ENCODE data around the gene PPIL1. TPM values are rescaled to one million over a fixed set of nuclear protein-coding genes. Genes with fewer than 3 reads are reported as not detected.
A peak's percentile ranks its signal among the peaks of the same experiment; 100 is the strongest.

The PPIL1 gene
- polyA plus RNA-seq, 1 donor (not counting 4 experiments of a cell fraction or from before 2014, with no cell fraction given): 45.5 TPM

DNA sequence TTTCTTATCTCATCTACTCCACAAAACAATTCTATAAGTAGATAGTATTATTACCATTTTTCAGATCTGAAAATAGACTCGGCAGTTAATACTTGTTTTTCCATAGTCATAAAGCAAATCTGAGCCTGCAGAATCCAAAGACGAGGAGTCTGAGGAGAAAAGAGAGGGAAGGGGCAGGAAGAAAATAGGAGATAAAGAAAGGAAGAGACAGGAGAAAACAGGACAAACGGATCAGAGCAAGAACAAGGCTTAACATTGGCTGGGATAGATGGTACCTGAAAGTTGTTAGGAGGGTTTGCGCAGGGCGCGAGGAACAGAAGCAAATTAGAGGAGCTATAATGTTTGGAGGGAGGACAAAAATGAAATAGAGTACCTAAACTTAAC, 639 bp upstream of the PPIL1 start:
- peak overlapping the region; percentile 97 for H3K9ac ChIP-seq (ENCODE audit: control insufficient read depth, extremely low read depth, insufficient read depth, low read length)
- FAIRE-seq: no peak
- H3K9me3 ChIP-seq (ENCODE audit: control insufficient read depth, low read depth, low read length): no peaks in the 10 kb centered on the region
- H3K36me3 ChIP-seq (ENCODE audit: control insufficient read depth in 2 of 2, extremely low read depth in 1 of 2, insufficient read depth in 2 of 2, low read length in 2 of 2): peaks cover under 1 to 6% of the 10 kb centered on the region in 2 experiments
- peak overlapping the region; percentile 73 to 95 (median 93) for H3K4me3 ChIP-seq (ENCODE audit: control insufficient read depth in 2 of 3, extremely low read depth in 1 of 3, insufficient read depth in 2 of 3, low read depth in 1 of 3, low read length in 3 of 3)
- no peak for TF ChIP-seq EZH2 (IDR thresholded peaks at IDR 0.05; ENCODE audit: low read length)
- TF ChIP-seq, protein P1, sequence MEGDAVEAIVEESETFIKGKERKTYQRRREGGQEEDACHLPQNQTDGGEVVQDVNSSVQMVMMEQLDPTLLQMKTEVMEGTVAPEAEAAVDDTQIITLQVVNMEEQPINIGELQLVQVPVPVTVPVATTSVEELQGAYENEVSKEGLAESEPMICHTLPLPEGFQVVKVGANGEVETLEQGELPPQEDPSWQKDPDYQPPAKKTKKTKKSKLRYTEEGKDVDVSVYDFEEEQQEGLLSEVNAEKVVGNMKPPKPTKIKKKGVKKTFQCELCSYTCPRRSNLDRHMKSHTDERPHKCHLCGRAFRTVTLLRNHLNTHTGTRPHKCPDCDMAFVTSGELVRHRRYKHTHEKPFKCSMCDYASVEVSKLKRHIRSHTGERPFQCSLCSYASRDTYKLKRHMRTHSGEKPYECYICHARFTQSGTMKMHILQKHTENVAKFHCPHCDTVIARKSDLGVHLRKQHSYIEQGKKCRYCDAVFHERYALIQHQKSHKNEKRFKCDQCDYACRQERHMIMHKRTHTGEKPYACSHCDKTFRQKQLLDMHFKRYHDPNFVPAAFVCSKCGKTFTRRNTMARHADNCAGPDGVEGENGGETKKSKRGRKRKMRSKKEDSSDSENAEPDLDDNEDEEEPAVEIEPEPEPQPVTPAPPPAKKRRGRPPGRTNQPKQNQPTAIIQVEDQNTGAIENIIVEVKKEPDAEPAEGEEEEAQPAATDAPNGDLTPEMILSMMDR (optimal IDR thresholded peaks at IDR 0.05 in 1 of 3, IDR thresholded peaks at IDR 0.05 in 1 of 3, conservative IDR thresholded peaks at IDR 0.05 in 1 of 3; ENCODE audit: extremely low read depth in 1 of 3, insufficient read depth in 2 of 3, low read length in 3 of 3): no peak
- peaks cover 22% of the 10 kb centered on the region for H3K79me2 ChIP-seq (ENCODE audit: control insufficient read depth, insufficient read depth, low read length)
- peak overlapping the region; percentile 96 for H3K27ac ChIP-seq (ENCODE audit: control insufficient read depth, insufficient read depth, low read length)
- dilution Hi-C loops (cut with MboI; ENCODE audit: extremely low pct_ligation_motif_present, low sequenced_read_pairs): no loop called here
- no peaks in the 10 kb centered on the region for H3K27me3 ChIP-seq (ENCODE audit: control insufficient read depth, extremely low read depth, insufficient read depth, low read length)
- H4K20me1 ChIP-seq (ENCODE audit: control insufficient read depth, extremely low read depth, insufficient read depth, low read length): no peaks in the 10 kb centered on the region
- peaks cover 19% of the 10 kb centered on the region for H3K4me1 ChIP-seq (ENCODE audit: control insufficient read depth, extremely low read depth, insufficient read depth, low read length)
- H3K4me2 ChIP-seq (ENCODE audit: control insufficient read depth, extremely low read depth, insufficient read depth, low read depth, low read length): peak overlapping the region; percentile 97
- H2AFZ ChIP-seq (ENCODE audit: control insufficient read depth, low read length): peak overlapping the region; percentile 94
- no peaks in the 10 kb centered on the region for H3K9me1 ChIP-seq (ENCODE audit: control insufficient read depth, extremely low read depth, insufficient read depth, low read length)
- no peak for DNase-seq (ENCODE audit: low read depth, low spot score)

DNA sequence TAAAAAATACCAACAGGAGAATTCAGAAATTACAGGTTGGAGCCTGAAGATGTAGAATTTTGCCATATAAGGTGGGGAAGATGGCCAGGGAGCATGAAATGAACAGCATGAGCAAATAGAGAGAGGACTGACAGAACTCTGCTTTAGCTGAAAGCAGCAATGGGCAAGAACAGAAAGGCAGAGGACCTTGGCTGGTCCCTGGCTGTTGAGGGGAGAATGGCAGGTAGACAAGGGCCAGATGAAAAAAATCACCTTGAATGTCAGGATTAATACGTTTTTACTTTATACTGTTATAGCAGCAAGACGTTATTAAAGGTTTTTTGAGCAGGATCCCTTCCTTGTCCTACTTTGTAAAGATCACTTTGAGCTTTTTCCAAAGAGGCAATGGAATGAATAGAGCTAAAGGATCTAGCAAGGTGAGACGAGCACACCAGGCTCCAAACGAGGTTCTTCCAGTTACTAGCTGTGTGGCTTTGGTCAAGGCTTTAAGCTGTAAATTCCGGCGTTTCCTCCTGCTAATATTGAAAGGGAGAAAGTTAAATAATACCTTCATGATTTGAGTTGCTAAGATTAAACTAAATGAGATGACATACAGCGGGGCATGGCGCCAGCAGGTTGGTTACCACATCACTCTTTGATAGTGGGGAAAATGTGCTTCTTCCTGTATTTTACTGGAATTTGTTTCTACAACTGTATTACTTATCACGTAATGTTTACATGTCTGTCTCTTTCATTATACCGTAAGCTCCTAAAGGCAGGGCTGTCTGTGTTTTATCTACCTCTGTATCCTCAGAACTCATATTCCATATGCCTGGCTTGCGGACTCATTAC, 776 bp downstream of the PPIL1 start:
- Histone ChIP-seq H3K79me2 (ENCODE audit: control insufficient read depth, insufficient read depth, low read length) (peaks cover 25% of the 10 kb centered on the region), H3K4me1 (ENCODE audit: control insufficient read depth, extremely low read depth, insufficient read depth, low read length) (peaks cover 19% of the 10 kb centered on the region), H3K27me3 (ENCODE audit: control insufficient read depth, extremely low read depth, insufficient read depth, low read length) (no peaks in the 10 kb centered on the region), H3K9me1 (ENCODE audit: control insufficient read depth, extremely low read depth, insufficient read depth, low read length) (no peaks in the 10 kb centered on the region), H2AFZ (ENCODE audit: control insufficient read depth, low read length) (peak overlapping the region; percentile 98), H3K9ac (ENCODE audit: control insufficient read depth, extremely low read depth, insufficient read depth, low read length) (peak overlapping the region; percentile 97), H3K9me3 (ENCODE audit: control insufficient read depth, low read depth, low read length) (no peaks in the 10 kb centered on the region), H3K4me2 (ENCODE audit: control insufficient read depth, extremely low read depth, insufficient read depth, low read depth, low read length) (peak overlapping the region; percentile 97), H3K36me3 (ENCODE audit: control insufficient read depth in 2 of 2, extremely low read depth in 1 of 2, insufficient read depth in 2 of 2, low read length in 2 of 2) (peaks cover 4 to 11% of the 10 kb centered on the region in 2 experiments), H3K27ac (ENCODE audit: control insufficient read depth, insufficient read depth, low read length) (peak overlapping the region; percentile 96), H4K20me1 (ENCODE audit: control insufficient read depth, extremely low read depth, insufficient read depth, low read length) (no peaks in the 10 kb centered on the region), H3K4me3 (ENCODE audit: control insufficient read depth in 2 of 3, extremely low read depth in 1 of 3, insufficient read depth in 2 of 3, low read depth in 1 of 3, low read length in 3 of 3) (peak overlapping the region; percentile 73 to 95 (median 93))
- TF ChIP-seq EZH2 (IDR thresholded peaks at IDR 0.05; ENCODE audit: low read length): no peak
- TF ChIP-seq, protein P1 (optimal IDR thresholded peaks at IDR 0.05 in 1 of 3, IDR thresholded peaks at IDR 0.05 in 1 of 3, conservative IDR thresholded peaks at IDR 0.05 in 1 of 3; ENCODE audit: extremely low read depth in 1 of 3, insufficient read depth in 2 of 3, low read length in 3 of 3): peak; percentile 29 to 69 (median 59)
- no peak for FAIRE-seq
- no peak for DNase-seq (ENCODE audit: low read depth, low spot score)
- dilution Hi-C loops (cut with MboI; ENCODE audit: extremely low pct_ligation_motif_present, low sequenced_read_pairs): no loop called here

Measured in keratinocyte (primary cell).